ENCODE measurements around the gene HS3ST5. TPM values are rescaled to one million over a fixed set of nuclear protein-coding genes. Genes with fewer than 3 reads are reported as not detected.

The HS3ST5 gene
- total RNA-seq, 4 donors from 2014 or later = not detected

DNA sequence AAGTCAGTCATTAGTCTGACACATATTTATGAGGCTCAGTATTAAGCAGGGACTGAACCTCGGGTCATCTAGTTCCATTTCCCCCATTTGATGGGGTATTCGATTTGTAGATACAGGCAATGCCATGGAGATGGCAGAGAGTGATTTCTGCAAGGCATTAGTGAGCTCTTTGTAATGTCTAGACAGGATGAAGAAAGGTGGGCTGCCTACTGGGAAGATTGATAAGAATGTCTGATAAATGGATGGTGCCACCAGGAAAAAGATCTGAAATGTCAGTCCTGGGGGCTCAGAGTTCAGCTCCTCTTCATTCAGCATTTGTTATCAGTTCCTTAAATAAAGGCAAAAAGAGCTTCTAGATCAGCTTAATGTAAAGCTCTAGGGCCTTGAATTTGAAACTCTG is 51.4 kb downstream of the HS3ST5 start:
- WGBS, 2 donors = 60 to 69% methylated on average over 2 of the region's 2 CpGs
- intact Hi-C loops (cut with DNase I; ENCODE audit: low total_unique reads) = no loop called here
- H3K4me3 ChIP-seq (ENCODE audit: low read depth, poor library complexity, severe bottlenecking) = no peak overlapping the region
- no peak for TF ChIP-seq POLR2A (IDR thresholded peaks at IDR 0.05)
- TF ChIP-seq, protein P1, sequence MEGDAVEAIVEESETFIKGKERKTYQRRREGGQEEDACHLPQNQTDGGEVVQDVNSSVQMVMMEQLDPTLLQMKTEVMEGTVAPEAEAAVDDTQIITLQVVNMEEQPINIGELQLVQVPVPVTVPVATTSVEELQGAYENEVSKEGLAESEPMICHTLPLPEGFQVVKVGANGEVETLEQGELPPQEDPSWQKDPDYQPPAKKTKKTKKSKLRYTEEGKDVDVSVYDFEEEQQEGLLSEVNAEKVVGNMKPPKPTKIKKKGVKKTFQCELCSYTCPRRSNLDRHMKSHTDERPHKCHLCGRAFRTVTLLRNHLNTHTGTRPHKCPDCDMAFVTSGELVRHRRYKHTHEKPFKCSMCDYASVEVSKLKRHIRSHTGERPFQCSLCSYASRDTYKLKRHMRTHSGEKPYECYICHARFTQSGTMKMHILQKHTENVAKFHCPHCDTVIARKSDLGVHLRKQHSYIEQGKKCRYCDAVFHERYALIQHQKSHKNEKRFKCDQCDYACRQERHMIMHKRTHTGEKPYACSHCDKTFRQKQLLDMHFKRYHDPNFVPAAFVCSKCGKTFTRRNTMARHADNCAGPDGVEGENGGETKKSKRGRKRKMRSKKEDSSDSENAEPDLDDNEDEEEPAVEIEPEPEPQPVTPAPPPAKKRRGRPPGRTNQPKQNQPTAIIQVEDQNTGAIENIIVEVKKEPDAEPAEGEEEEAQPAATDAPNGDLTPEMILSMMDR (IDR thresholded peaks at IDR 0.05) = no peak
- DNase-seq (ENCODE audit: low spot score in 2 of 2) = no peak

DNA sequence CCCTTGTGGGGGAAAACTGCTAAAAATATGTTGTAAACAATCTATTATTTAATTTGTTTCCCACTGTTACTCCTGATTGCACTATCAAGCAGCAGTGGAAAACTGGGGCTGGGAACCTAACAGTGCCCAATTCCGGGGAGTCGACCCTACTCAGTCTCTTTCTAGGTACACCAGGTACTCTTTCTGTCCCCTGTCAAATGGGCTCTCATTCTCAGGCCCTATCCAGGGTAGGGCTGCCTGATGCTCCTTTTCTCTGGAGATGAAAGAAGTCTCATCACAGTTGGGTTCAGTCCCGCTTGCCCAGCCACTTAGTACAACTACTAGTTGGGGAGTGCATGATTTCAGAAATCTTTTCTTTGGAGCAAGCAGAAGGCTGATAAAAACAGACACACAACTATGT is 52.0 kb downstream of the HS3ST5 start:
- 90 to 93% methylated on average over 3 of the region's 3 CpGs for WGBS, 2 donors
- intact Hi-C loops (cut with DNase I; ENCODE audit: low total_unique reads) = no loop called here
- TF ChIP-seq, protein P1 (IDR thresholded peaks at IDR 0.05) = no peak
- TF ChIP-seq POLR2A (IDR thresholded peaks at IDR 0.05) = no peak
- DNase-seq (ENCODE audit: low spot score in 2 of 2) = no peak
- no peak overlapping the region for H3K4me3 ChIP-seq (ENCODE audit: low read depth, poor library complexity, severe bottlenecking)

DNA sequence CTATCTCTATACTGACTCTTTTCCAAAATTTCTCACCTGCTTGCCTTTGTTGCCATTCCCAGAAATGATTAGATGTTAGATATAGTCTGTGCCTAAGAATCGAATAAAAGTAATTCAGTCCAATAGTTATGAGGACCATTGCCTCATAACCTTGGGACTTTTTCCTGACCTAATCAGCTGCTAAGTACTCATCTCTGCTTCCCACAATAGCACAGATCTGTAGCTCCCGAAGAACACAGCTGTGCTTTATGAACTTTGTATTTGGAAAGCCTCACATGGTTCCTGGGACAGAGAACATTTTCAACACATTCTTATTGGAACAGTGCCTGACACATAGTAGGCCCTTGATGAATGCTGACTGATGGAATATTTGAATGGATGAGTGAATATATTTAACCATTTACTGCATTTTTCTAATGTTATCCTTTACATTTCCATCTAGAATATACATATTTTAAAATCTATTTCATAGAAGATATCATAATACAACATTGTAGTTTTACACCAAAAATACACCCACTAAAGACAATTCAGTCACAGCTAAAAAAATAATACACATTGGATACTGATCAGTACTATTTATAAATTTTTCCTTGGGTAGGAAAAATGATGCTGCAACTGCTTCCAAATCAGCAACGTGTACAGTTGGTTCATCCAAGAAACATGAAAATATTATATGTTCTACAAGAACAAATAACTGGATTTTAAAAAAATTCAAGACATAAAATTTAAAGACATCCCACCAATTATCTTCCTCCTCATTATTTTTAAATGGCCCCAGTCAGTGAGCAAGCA is 53.9 kb downstream of the HS3ST5 start:
- TF ChIP-seq, protein P1 (IDR thresholded peaks at IDR 0.05) = no peak
- no peak for TF ChIP-seq POLR2A (IDR thresholded peaks at IDR 0.05)
- H3K4me3 ChIP-seq (ENCODE audit: low read depth, poor library complexity, severe bottlenecking) = no peak overlapping the region
- WGBS, 2 donors = 62 to 67% methylated on average over 3 of the region's 3 CpGs
- DNase-seq (ENCODE audit: low spot score in 2 of 2) = no peak
- intact Hi-C loops (cut with DNase I; ENCODE audit: low total_unique reads) = no loop called here

DNA sequence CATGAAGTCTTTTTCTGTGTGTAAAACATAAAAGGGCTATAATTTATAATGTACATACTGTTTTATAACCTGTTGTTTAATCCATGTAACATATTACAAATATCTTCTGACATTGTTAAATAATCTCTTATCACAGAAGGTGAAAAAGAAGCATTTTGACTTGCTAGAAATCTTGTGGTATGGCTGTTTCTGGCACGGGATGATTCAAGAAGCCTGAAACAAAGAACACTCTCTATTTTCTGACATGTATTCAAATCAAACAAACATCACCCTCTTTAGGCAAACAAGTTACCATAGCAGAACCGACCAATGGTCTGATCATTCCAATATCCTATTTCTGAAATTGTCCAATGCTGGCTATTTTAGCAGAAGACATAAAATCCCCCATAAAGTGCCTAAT is 55.4 kb downstream of the HS3ST5 start:
- WGBS, 2 donors = 76 to 83% methylated on average over 2 of the region's 2 CpGs
- TF ChIP-seq, protein P1 (IDR thresholded peaks at IDR 0.05) = no peak
- TF ChIP-seq POLR2A (IDR thresholded peaks at IDR 0.05) = no peak
- DNase-seq (ENCODE audit: low spot score in 2 of 2) = no peak
- intact Hi-C loops (cut with DNase I; ENCODE audit: low total_unique reads) = no loop called here
- H3K4me3 ChIP-seq (ENCODE audit: low read depth, poor library complexity, severe bottlenecking) = no peak overlapping the region

DNA sequence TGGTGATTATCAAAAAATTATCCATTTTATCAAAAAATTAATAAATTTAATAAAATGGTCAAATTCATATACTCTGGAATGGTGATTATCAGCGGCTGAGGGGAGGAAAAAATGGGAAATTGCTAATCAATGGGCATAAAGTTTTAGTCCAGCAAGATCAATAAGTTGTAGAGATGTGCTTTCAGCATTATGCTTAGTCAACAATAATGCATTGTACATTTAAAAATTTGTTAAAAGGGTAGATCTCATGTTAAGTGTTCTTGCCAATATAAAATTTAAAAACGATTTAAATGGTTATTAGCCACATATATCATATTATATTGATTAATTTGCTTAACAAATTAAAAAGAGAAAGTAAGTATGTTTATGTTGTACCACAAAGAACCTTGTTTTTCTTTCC is 56.6 kb downstream of the HS3ST5 start:
- intact Hi-C loops (cut with DNase I; ENCODE audit: low total_unique reads) = no loop called here

More for the DNA sequence above, 56.6 kb downstream of the HS3ST5 start:
- no peak overlapping the region for H3K4me3 ChIP-seq (ENCODE audit: low read depth, poor library complexity, severe bottlenecking)
- TF ChIP-seq POLR2A (IDR thresholded peaks at IDR 0.05) = no peak
- TF ChIP-seq, protein P1 (IDR thresholded peaks at IDR 0.05) = no peak
- DNase-seq (ENCODE audit: low spot score in 2 of 2) = no peak
- 83% methylated on average over 2 of the region's 2 CpGs for WGBS, 2 donors
